SK-N-SH (cell line): Measurements from ENCODE around the gene TNRC6C. TPM values are rescaled to one million over a fixed set of nuclear protein-coding genes. Genes with fewer than 3 reads are reported as not detected.

Source experiments
- CTCF ChIA-PET: fragments of 300-600, 350-600 bp; formaldehyde crosslinking; extraction: SDS; loops from one replicate; lab custom pipeline; 2021; lab: Yijun Ruan, JAX
- POLR2A ChIA-PET: fragments of 350-600 bp; sonication (Branson Sonifier 250); formaldehyde crosslinking; extraction: SDS; loops from one replicate; lab custom pipeline; 2020; ENCODE audit warnings: antibody characterized with exemption, inconsistent platforms; lab: Yijun Ruan, JAX
- DNase-seq: peaks from one replicate; pipeline ENCODE4 v3.0.0; 2012
- H2AFZ ChIP-seq: fragments of 200-600 bp; sonication (generic); 2 replicates; pipeline ENCODE4 v1.8.1; 2016; ENCODE audit warnings: antibody characterized with exemption, mild to moderate bottlenecking, low read depth
- H3F3A ChIP-seq: fragments of 200-600 bp; sonication (generic); replicated peaks from 2 replicates; pipeline ENCODE3; 2016; ENCODE audit warnings: antibody characterized with exemption, mild to moderate bottlenecking; ENCODE audit not compliant: insufficient read depth
- H3K27ac ChIP-seq, 2 experiments: fragments of 200-500 bp in 1 of 2; fragments of 200-600 bp in 1 of 2; sonication (Bioruptor generic) in 1 of 2; sonication (generic), shearing (Covaris generic) in 1 of 2; 2 replicates each; pipeline versions ENCODE4 v1.5.1 to v1.6.1; 2014 to 2016; ENCODE audit warnings: low read depth in 2 of 2, inconsistent platforms in 1 of 2, low read length in 1 of 2, mild to moderate bottlenecking in 1 of 2, mixed read lengths in 1 of 2
- H3K27me3 ChIP-seq: fragments of 200-600 bp; sonication (generic), shearing (Covaris generic); 2 replicates; pipeline ENCODE4 v1.6.1; 2016; ENCODE audit warnings: mixed run types; ENCODE audit not compliant: insufficient read depth
- H3K36me3 ChIP-seq, 2 experiments: fragments of 200-500 bp in 1 of 2; fragments of 200-600 bp in 1 of 2; sonication (Bioruptor generic) in 1 of 2; sonication (generic) in 1 of 2; replicated peaks in 1 of 2; 2 replicates each; pipeline versions ENCODE3 to v1.5.1; 2014 to 2016; ENCODE audit warnings: low read length in 1 of 2, mild to moderate bottlenecking in 1 of 2; ENCODE audit not compliant: insufficient read depth in 2 of 2, control insufficient read depth in 1 of 2
- H3K4me1 ChIP-seq, 2 experiments: fragments of 200-500 bp in 1 of 2; fragments of 200-600 bp in 1 of 2; sonication (Bioruptor generic) in 1 of 2; sonication (generic), shearing (Covaris generic) in 1 of 2; 2 replicates each; pipeline versions ENCODE4 v1.5.1 to v1.6.1; 2014 to 2016; ENCODE audit warnings: low read depth in 1 of 2, low read length in 1 of 2, mixed run types in 1 of 2; ENCODE audit not compliant: insufficient read depth in 2 of 2, control insufficient read depth in 1 of 2
- H3K4me2 ChIP-seq: fragments of 200-600 bp; sonication (generic), shearing (Covaris generic); 2 replicates; pipeline ENCODE4 v1.6.1; 2017; ENCODE audit warnings: mixed run types
- H3K4me3 ChIP-seq, 2 experiments: fragments of 200-500 bp in 1 of 2; fragments of 200-600 bp in 1 of 2; sonication (Bioruptor generic) in 1 of 2; sonication (generic), shearing (Covaris generic) in 1 of 2; 2 replicates each; pipeline versions ENCODE4 v1.5.1 to v1.8.1; 2014 to 2016; ENCODE audit warnings: low read depth in 2 of 2, inconsistent platforms in 1 of 2, low read length in 1 of 2, mild to moderate bottlenecking in 1 of 2, mixed read lengths in 1 of 2, moderate library complexity in 1 of 2
- H3K79me2 ChIP-seq: fragments of 200-600 bp; sonication (generic); 2 replicates; pipeline ENCODE4 v1.8.1; 2017; ENCODE audit warnings: mild to moderate bottlenecking; ENCODE audit not compliant: insufficient read depth
- H3K9ac ChIP-seq: fragments of 200-600 bp; sonication (generic); 2 replicates; pipeline ENCODE4 v1.6.1; 2017; ENCODE audit warnings: mixed run types
- H3K9me2 ChIP-seq: fragments of 200-600 bp; sonication (generic); 2 replicates; pipeline ENCODE4 v1.6.1; 2017; ENCODE audit warnings: mixed run types
- H3K9me3 ChIP-seq: fragments of 200-600 bp; sonication (generic); 2 replicates; pipeline ENCODE4 v1.6.1; 2017; ENCODE audit warnings: mixed run types, mild to moderate bottlenecking, moderate library complexity
- H4K20me1 ChIP-seq: fragments of 200-600 bp; sonication (generic); 2 replicates; pipeline ENCODE4 v1.6.1; 2017; ENCODE audit warnings: mild to moderate bottlenecking, mixed run types; ENCODE audit not compliant: insufficient read depth
- CHD2 ChIP-seq: fragments of 150-350 bp; IDR thresholded peaks from 2 replicates; pipeline ENCODE4 v1.6.1; 2018; ENCODE audit warnings: low read length; ENCODE audit not compliant: partially characterized antibody
- EZH2phosphoT487 ChIP-seq: fragments of 200-600 bp; sonication (generic); IDR thresholded peaks from 2 replicates; pipeline ENCODE4 v1.6.1; 2017; ENCODE audit warnings: low read depth, mixed run types, mild to moderate bottlenecking, antibody characterized with exemption, moderate library complexity, borderline replicate concordance
- FOXJ3 ChIP-seq: sonication (generic); formaldehyde crosslinking; IDR thresholded peaks from 2 replicates; pipeline ENCODE4 v1.5.1; 2020; ENCODE audit warnings: mild to moderate bottlenecking, missing genetic modification reagents
- FOXM1 ChIP-seq: IDR thresholded peaks from 2 replicates; pipeline ENCODE4 v1.4.0; 2012; ENCODE audit warnings: low read depth, mild to moderate bottlenecking
- GABPA ChIP-seq: IDR thresholded peaks from 2 replicates; pipeline ENCODE4 v1.4.0; 2012; ENCODE audit warnings: low read depth, mild to moderate bottlenecking
- MXI1 ChIP-seq: IDR thresholded peaks from 2 replicates; pipeline ENCODE4 v1.6.1; 2012; ENCODE audit warnings: mild to moderate bottlenecking, low read depth, low read length, improper control_type of control experiment
- NFIC ChIP-seq: IDR thresholded peaks from 2 replicates; pipeline ENCODE4 v1.4.0; 2012; ENCODE audit warnings: borderline replicate concordance
- NRF1 ChIP-seq: IDR thresholded peaks from 2 replicates; pipeline ENCODE4 v1.6.1; 2012; ENCODE audit warnings: low read depth, mild to moderate bottlenecking, low read length
- POLR2AphosphoS5 ChIP-seq: IDR thresholded peaks from 2 replicates; pipeline ENCODE4 v1.6.1; 2012; ENCODE audit warnings: low read depth, low read length
- RAD21 ChIP-seq: IDR thresholded peaks from 2 replicates; pipeline ENCODE4 v1.6.1; 2012; ENCODE audit warnings: mild to moderate bottlenecking, low read length
- RCOR1 ChIP-seq: fragments of 150-350 bp; IDR thresholded peaks from 2 replicates; pipeline ENCODE4 v1.6.1; 2017; ENCODE audit warnings: antibody characterized with exemption, low read length
- RFX5 ChIP-seq: IDR thresholded peaks from 2 replicates; pipeline ENCODE4 v1.6.1; 2012; ENCODE audit warnings: mild to moderate bottlenecking, improper control_type of control experiment, low read length
- SMC3 ChIP-seq: IDR thresholded peaks from 2 replicates; pipeline ENCODE4 v1.6.1; 2012; ENCODE audit warnings: low read depth, low read length, improper control_type of control experiment
- TAF1 ChIP-seq: IDR thresholded peaks from 2 replicates; pipeline ENCODE4 v1.6.1; 2012; ENCODE audit warnings: low read depth, mild to moderate bottlenecking, low read length, moderate library complexity, borderline replicate concordance
- WGBS: methylation state at CpG from one replicate; pipeline ENCODE4 v1.1.6; 2017; ENCODE audit warnings: low lambda C conversion rate; 5-methylcytosine and 5-hydroxymethylcytosine counted together
- polyA plus RNA-seq, 3 experiments: library from polyadenylated mRNA; depleted of rRNA; stranded (reverse); fragments of >200 nt; gene quantifications; 2 replicates each; pipeline ENCODE4 v1.2.3, GENCODE V29; 2012
- TF ChIP-seq, protein P1 (sequence below): IDR thresholded peaks from 2 replicates; pipeline ENCODE4; 2012
- TF ChIP-seq, protein P2 (sequence below): IDR thresholded peaks from 2 replicates; pipeline ENCODE4 v1.4.0; 2012; ENCODE audit warnings: low read depth
- TF ChIP-seq, protein P3 (sequence below): fragments of 200-600 bp; sonication (generic); IDR thresholded peaks from 2 replicates; pipeline ENCODE4 v1.6.1; 2017; ENCODE audit warnings: antibody characterized with exemption, mild to moderate bottlenecking, moderate library complexity
- TF ChIP-seq, protein P4 (sequence below): IDR thresholded peaks from 2 replicates; pipeline ENCODE4 v1.4.0; 2012; ENCODE audit warnings: low read depth, borderline replicate concordance

The TNRC6C gene
- polyA plus RNA-seq, 1 of the 3 experiments (the other 2 are of a cell fraction) = 2.2 TPM

DNA sequence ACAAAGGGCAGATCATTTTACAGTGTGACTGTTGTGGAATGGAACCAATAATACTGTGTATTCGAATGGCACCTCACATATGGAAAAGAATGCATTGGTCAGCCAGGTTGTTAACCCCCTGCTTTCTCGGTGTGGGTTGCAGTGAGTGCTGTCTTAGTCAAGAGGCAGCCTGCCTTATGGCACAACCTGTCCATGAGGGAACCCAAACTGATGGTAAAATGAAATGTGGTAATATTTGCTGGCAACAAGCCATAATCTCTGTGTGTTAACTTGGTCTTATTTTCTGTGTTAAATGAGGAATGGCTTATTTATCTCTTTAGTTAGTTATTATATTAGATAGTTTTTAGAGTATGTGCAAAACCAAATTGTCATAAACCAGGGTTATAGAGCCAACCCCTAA lies 88.4 kb downstream of the TNRC6C start:
- no peaks in the 10 kb centered on the region for H4K20me1 ChIP-seq
- peaks cover 11% of the 10 kb centered on the region for H3F3A ChIP-seq
- no peak overlapping the region for H2AFZ ChIP-seq
- peaks cover 5 to 14% of the 10 kb centered on the region in 2 experiments; a peak in 2 of 4 replicates for H3K4me1 ChIP-seq
- WGBS = 82% methylated on average over 2 of the region's 2 CpGs
- H3K9me3 ChIP-seq = no peaks in the 10 kb centered on the region
- DNase-seq = no peak
- H3K79me2 ChIP-seq = peaks cover 61% of the 10 kb centered on the region
- no peak overlapping the region for H3K4me2 ChIP-seq
- no peak overlapping the region for H3K27ac ChIP-seq
- POLR2A ChIA-PET = no interaction called here
- peaks cover 38 to 52% of the 10 kb centered on the region in 2 experiments for H3K36me3 ChIP-seq
- CTCF ChIA-PET = interaction anchor here (0.7 to 2.8 kb wide), 7 partner anchors 20 to 493 kb away, joined by 3 to 9 read pairs (median 6); no protein-coding TSS in a partner anchor
- no peaks in the 10 kb centered on the region for H3K27me3 ChIP-seq
- H3K9ac ChIP-seq = no peak overlapping the region
- TF ChIP-seq, protein P1, sequence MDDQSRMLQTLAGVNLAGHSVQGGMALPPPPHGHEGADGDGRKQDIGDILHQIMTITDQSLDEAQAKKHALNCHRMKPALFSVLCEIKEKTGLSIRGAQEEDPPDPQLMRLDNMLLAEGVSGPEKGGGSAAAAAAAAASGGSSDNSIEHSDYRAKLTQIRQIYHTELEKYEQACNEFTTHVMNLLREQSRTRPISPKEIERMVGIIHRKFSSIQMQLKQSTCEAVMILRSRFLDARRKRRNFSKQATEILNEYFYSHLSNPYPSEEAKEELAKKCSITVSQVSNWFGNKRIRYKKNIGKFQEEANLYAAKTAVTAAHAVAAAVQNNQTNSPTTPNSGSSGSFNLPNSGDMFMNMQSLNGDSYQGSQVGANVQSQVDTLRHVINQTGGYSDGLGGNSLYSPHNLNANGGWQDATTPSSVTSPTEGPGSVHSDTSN = no peak
- TF ChIP-seq POLR2AphosphoS5 = no peak
- TF ChIP-seq, protein P2, sequence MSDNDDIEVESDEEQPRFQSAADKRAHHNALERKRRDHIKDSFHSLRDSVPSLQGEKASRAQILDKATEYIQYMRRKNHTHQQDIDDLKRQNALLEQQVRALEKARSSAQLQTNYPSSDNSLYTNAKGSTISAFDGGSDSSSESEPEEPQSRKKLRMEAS = no peak
- TF ChIP-seq GABPA = no peak
- no peak for TF ChIP-seq FOXM1
- TF ChIP-seq FOXJ3 (CRISPR knock-in tag) = no peak
- no peak for TF ChIP-seq MXI1
- TF ChIP-seq RFX5 = no peak
- TF ChIP-seq, protein P3, sequence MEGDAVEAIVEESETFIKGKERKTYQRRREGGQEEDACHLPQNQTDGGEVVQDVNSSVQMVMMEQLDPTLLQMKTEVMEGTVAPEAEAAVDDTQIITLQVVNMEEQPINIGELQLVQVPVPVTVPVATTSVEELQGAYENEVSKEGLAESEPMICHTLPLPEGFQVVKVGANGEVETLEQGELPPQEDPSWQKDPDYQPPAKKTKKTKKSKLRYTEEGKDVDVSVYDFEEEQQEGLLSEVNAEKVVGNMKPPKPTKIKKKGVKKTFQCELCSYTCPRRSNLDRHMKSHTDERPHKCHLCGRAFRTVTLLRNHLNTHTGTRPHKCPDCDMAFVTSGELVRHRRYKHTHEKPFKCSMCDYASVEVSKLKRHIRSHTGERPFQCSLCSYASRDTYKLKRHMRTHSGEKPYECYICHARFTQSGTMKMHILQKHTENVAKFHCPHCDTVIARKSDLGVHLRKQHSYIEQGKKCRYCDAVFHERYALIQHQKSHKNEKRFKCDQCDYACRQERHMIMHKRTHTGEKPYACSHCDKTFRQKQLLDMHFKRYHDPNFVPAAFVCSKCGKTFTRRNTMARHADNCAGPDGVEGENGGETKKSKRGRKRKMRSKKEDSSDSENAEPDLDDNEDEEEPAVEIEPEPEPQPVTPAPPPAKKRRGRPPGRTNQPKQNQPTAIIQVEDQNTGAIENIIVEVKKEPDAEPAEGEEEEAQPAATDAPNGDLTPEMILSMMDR = no peak
- TF ChIP-seq TAF1 = no peak
- H3K4me3 ChIP-seq = no peak overlapping the region
- no peaks in the 10 kb centered on the region for H3K9me2 ChIP-seq

DNA sequence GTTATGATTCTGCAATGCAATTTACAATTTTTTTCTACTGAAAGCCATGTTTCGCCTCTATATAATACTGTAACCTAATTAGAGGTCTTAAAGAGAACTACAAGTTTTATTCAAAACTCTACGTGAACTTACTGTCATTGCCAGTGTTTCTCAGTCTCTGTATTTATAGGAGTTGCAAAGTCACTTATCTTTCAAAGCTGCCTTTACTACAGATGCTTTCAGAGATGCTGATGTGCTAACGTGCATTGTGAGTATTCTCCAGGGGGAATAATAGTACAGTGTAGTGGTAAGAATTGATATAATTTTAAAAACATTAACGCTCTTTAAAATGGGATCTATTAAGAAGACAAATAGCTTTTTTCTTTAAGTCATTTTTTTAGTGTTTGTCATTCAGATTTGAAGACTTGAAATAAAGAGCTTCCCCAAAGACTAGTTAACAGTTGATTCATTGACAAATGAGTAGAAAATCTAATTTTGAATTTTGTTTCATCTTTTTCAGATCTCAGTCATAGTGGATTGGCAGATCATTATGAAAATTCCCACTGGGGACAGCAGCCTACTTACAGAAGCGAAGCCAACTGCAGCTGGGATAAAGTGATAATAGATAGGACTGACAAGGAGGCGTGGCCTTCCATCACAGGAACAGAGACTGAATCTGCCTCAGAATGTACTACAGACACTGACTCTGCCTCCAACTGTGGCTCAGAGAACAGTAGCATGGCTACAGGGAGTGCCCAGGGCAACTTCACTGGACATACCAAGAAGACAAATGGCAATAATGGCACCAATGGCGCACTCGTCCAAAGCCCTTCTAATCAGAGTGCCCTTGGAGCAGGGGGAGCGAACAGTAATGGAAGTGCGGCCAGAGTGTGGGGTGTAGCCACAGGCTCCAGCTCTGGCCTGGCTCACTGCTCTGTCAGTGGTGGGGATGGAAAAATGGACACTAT lies 90.1 kb downstream of the TNRC6C start:
- Histone ChIP-seq H3F3A (peaks cover 6% of the 10 kb centered on the region), H3K36me3 (peaks cover 38 to 56% of the 10 kb centered on the region in 2 experiments), H4K20me1 (no peaks in the 10 kb centered on the region), H3K27me3 (no peaks in the 10 kb centered on the region)
- TF ChIP-seq NRF1 = no peak
- TF ChIP-seq NFIC = no peak
- TF ChIP-seq GABPA = no peak
- no peak for TF ChIP-seq EZH2phosphoT487
- no peak for TF ChIP-seq RAD21
- no peak for TF ChIP-seq TAF1
- TF ChIP-seq, protein P4, sequence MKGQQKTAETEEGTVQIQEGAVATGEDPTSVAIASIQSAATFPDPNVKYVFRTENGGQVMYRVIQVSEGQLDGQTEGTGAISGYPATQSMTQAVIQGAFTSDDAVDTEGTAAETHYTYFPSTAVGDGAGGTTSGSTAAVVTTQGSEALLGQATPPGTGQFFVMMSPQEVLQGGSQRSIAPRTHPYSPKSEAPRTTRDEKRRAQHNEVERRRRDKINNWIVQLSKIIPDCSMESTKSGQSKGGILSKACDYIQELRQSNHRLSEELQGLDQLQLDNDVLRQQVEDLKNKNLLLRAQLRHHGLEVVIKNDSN = no peak
- no peak for TF ChIP-seq RCOR1
- TF ChIP-seq CHD2 = no peak
- no peak for TF ChIP-seq POLR2AphosphoS5
- no peak for TF ChIP-seq SMC3
- TF ChIP-seq, all 33 proteins: peak for 0
- peak overlapping the region in 1 of 2 experiments; percentile 25; a peak in 1 of 4 replicates for H3K27ac ChIP-seq
- no peak overlapping the region for H3K9ac ChIP-seq
- no peak overlapping the region for H3K4me3 ChIP-seq
- H3K9me3 ChIP-seq = no peaks in the 10 kb centered on the region
- peaks cover 44% of the 10 kb centered on the region for H3K79me2 ChIP-seq
- no peak overlapping the region for H2AFZ ChIP-seq
- POLR2A ChIA-PET = interaction anchor here (0.7 kb wide), 1 partner anchor 90 kb away, joined by 3 read pairs; the partner anchor contains the start of gene TNRC6C
- no peak overlapping the region for H3K4me2 ChIP-seq
- CTCF ChIA-PET = interaction anchor here (1.0 to 2.8 kb wide), 7 partner anchors 9 to 64 kb away, joined by 3 to 9 read pairs (median 4); no protein-coding TSS in a partner anchor
- H3K4me1 ChIP-seq = peaks cover 0 to 6% of the 10 kb centered on the region in 2 experiments; a peak in 2 of 4 replicates
- no peak for DNase-seq
- WGBS = 96% methylated on average over 10 of the region's 10 CpGs
- no peaks in the 10 kb centered on the region for H3K9me2 ChIP-seq
